Naive B cell (primary cell): Measurements from ENCODE around the gene KLHL1. TPM values are rescaled to one million over a fixed set of nuclear protein-coding genes. Genes with fewer than 3 reads are reported as not detected.

Experiments used
- ATAC-seq, 2 donors: fragments of 150-1000 bp; cut with Tn5 transposase; 2 replicates each; pipeline ENCODE4 v1.10.0; 2021; ENCODE audit warnings: low read depth in 2 of 2, mild to moderate bottlenecking in 2 of 2, moderate library complexity in 2 of 2
- DNase-seq: peaks from one replicate; pipeline ENCODE4 v3.0.0; 2022
- H3K27ac Mint-ChIP-seq, 6 donors: one replicate each; pipeline ENCODE4 v1.8.0; 2020 to 2022; ENCODE audit warnings: mild to moderate bottlenecking in 6 of 6, mixed read lengths in 6 of 6, moderate library complexity in 5 of 6, inconsistent platforms in 2 of 6
- H3K27me3 Mint-ChIP-seq, 3 donors: one replicate each; pipeline ENCODE4 v1.8.0; 2021 to 2022; ENCODE audit warnings: mixed read lengths in 3 of 3, mild to moderate bottlenecking in 1 of 3
- H3K36me3 Mint-ChIP-seq, 2 donors: one replicate each; pipeline ENCODE4 v1.8.0; 2020 to 2022; ENCODE audit warnings: mixed read lengths in 2 of 2, inconsistent platforms in 1 of 2, mild to moderate bottlenecking in 1 of 2
- H3K4me1 Mint-ChIP-seq, 3 donors: one replicate each; pipeline ENCODE4 v1.8.0; 2020 to 2022; ENCODE audit warnings: mixed read lengths in 3 of 3, inconsistent platforms in 1 of 3, mild to moderate bottlenecking in 1 of 3, moderate library complexity in 1 of 3
- H3K4me3 Mint-ChIP-seq, 8 donors: one replicate each; pipeline ENCODE4 v1.8.0; 2020 to 2022; ENCODE audit warnings: mild to moderate bottlenecking in 8 of 8, mixed read lengths in 8 of 8, moderate library complexity in 8 of 8, inconsistent platforms in 2 of 8
- H3K9me3 Mint-ChIP-seq, 7 donors: one replicate each; pipeline ENCODE4 v1.8.0; 2020 to 2022; ENCODE audit warnings: mixed read lengths in 7 of 7, mild to moderate bottlenecking in 5 of 7, inconsistent platforms in 2 of 7, moderate library complexity in 1 of 7
- polyA plus RNA-seq, 6 donors: library from polyadenylated mRNA; unstranded; fragments of 300-500 nt; fragmentation: Illumina TruSeq; gene quantifications; one replicate each; pipeline ENCODE4 v1.2.3, GENCODE V29; 2021; ENCODE audit warnings: low read depth in 6 of 6

KLHL1 gene
- polyA plus RNA-seq, 6 donors from 2014 or later = not detected

GRCh38 chr13:69959046-69959445 lies 149.2 kb downstream of the KLHL1 start:
- no peak overlapping the region for H3K27ac Mint-ChIP-seq
- H3K9me3 Mint-ChIP-seq = peaks cover 0 to 3% (median 0%) of the 10 kb centered on the region in 7 donors
- no peak for ATAC-seq
- H3K4me1 Mint-ChIP-seq = no peaks in the 10 kb centered on the region
- no peak for DNase-seq
- H3K36me3 Mint-ChIP-seq = no peaks in the 10 kb centered on the region
- H3K27me3 Mint-ChIP-seq = no peaks in the 10 kb centered on the region
- H3K4me3 Mint-ChIP-seq = no peak overlapping the region

DNA sequence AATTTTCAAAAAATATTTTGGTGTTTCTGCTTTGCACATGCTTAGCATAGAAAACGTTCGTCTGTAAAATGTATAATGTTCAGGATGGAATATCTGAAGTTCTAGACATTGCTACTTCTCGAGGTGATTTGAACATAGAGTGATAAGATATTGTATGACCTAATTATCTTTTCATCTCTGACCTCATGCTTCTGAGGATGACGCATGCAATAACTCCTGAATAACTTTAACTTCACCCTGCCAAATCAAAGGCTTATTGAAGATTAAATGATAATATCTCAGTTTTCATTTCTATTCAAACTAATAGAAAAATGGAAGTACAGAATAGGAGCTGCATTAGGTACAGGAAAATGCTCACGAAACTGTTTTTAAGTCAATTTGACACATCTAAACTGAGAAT lies 151.4 kb downstream of the KLHL1 start:
- DNase-seq (no peak), ATAC-seq (no peak)
- H3K4me1 Mint-ChIP-seq = no peaks in the 10 kb centered on the region
- H3K9me3 Mint-ChIP-seq = peaks cover 0 to 3% (median 0%) of the 10 kb centered on the region in 7 donors
- no peak overlapping the region for H3K4me3 Mint-ChIP-seq
- no peak overlapping the region for H3K27ac Mint-ChIP-seq
- H3K36me3 Mint-ChIP-seq = no peaks in the 10 kb centered on the region
- no peaks in the 10 kb centered on the region for H3K27me3 Mint-ChIP-seq

DNA sequence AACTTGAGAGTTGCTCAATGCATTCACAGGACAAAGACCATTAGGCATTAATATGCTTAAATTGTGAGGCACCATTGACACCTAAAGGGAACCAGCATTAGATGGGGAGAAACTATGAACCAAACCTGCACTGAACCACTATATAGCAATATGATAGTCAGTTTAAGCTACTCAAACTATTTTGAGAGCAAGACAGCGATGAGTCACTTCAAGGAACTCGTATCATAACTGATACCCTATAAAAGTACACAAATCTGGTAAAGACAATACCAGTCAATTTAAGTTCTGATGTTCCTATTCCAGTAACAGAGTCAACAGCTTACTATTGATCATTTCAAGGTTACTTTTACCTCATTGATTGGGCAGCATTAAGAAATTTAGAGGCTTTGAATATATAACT lies 151.9 kb downstream of the KLHL1 start:
- Mint-ChIP-seq H3K4me1 (no peaks in the 10 kb centered on the region), H3K9me3 (peaks cover 0 to 5% (median 0%) of the 10 kb centered on the region in 7 donors), H3K27ac (no peak overlapping the region), H3K36me3 (no peaks in the 10 kb centered on the region), H3K4me3 (no peak overlapping the region), H3K27me3 (no peaks in the 10 kb centered on the region)
- DNase-seq = no peak
- ATAC-seq = no peak

DNA sequence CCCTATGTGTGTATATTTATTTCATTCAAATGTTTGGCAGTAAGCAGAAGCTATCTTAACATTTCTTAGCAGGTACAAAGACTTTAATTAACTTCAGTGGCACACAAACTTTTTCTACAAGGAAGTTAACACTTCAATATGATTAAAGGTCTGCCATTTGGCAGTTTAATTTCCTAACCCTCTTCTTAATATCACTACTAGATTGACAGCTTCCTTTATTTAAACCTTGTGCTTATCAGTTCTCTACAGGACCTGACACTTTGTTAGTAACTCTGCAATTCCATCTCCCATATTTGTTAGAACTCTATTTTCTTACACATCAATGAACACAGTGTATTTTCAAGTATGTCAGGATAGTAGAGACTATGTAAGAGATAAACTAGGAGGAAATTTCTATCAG lies 153.0 kb downstream of the KLHL1 start:
- ATAC-seq = no peak
- peaks cover 0 to 6% (median 3%) of the 10 kb centered on the region in 7 donors for H3K9me3 Mint-ChIP-seq
- no peaks in the 10 kb centered on the region for H3K36me3 Mint-ChIP-seq
- H3K4me1 Mint-ChIP-seq = no peaks in the 10 kb centered on the region
- no peak overlapping the region for H3K4me3 Mint-ChIP-seq
- DNase-seq = no peak
- H3K27me3 Mint-ChIP-seq = no peaks in the 10 kb centered on the region
- H3K27ac Mint-ChIP-seq = no peak overlapping the region

DNA sequence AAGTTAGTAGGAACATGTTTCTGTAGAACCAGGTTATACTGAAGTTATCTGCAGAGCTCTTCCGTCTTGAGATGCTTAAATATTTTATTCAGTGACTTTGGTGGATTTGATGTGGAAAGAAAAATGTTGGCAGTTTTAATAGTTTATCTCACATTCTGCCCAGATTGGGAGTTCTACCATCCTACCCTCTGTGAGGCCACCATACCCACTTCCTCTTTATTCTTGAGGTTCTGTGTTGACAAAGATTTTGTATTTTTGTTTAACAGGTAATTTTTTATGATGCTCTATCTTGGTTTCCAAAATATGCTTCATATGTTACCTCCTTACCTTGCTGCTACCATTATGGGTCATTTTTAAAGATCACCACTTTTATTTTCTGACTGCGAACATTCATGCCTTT lies 156.8 kb downstream of the KLHL1 start:
- peaks cover 0 to 6% (median 4%) of the 10 kb centered on the region in 7 donors for H3K9me3 Mint-ChIP-seq
- ATAC-seq = no peak

GRCh38 chr13:69950160-69950559 lies 158.1 kb downstream of the KLHL1 start:
- Mint-ChIP-seq H3K4me3 (no peak overlapping the region), H3K27ac (no peak overlapping the region), H3K36me3 (no peaks in the 10 kb centered on the region), H3K27me3 (no peaks in the 10 kb centered on the region), H3K4me1 (no peaks in the 10 kb centered on the region), H3K9me3 (peaks cover 0 to 6% (median 3%) of the 10 kb centered on the region in 7 donors)
- DNase-seq (no peak), ATAC-seq (no peak)

More for the DNA sequence above, 156.8 kb downstream of the KLHL1 start:
- H3K27ac Mint-ChIP-seq = no peak overlapping the region
- H3K27me3 Mint-ChIP-seq = no peaks in the 10 kb centered on the region
- no peaks in the 10 kb centered on the region for H3K4me1 Mint-ChIP-seq
- H3K36me3 Mint-ChIP-seq = no peaks in the 10 kb centered on the region
- no peak overlapping the region for H3K4me3 Mint-ChIP-seq
- no peak for DNase-seq

- peaks cover 0 to 6% (median 3%) of the 10 kb centered on the region in 7 donors for H3K9me3 Mint-ChIP-seq
- DNase-seq = no peak
- no peak for ATAC-seq
- H3K4me3 Mint-ChIP-seq = no peak overlapping the region
- H3K27ac Mint-ChIP-seq = no peak overlapping the region
- H3K4me1 Mint-ChIP-seq = no peaks in the 10 kb centered on the region
- H3K36me3 Mint-ChIP-seq = no peaks in the 10 kb centered on the region
- no peaks in the 10 kb centered on the region for H3K27me3 Mint-ChIP-seq
These were observed 160.2 kb downstream of the KLHL1 start for GRCh38 chr13:69948016-69948415.

- Mint-ChIP-seq H3K27me3 (no peaks in the 10 kb centered on the region), H3K27ac (no peak overlapping the region), H3K4me1 (no peaks in the 10 kb centered on the region), H3K9me3 (peaks cover 0 to 6% (median 3%) of the 10 kb centered on the region in 7 donors), H3K4me3 (no peak overlapping the region), H3K36me3 (no peaks in the 10 kb centered on the region)
- no peak for ATAC-seq
- no peak for DNase-seq
These were observed 160.7 kb downstream of the KLHL1 start for GRCh38 chr13:69947582-69947981.

- Mint-ChIP-seq H3K36me3 (no peaks in the 10 kb centered on the region), H3K4me1 (no peaks in the 10 kb centered on the region), H3K27ac (no peak overlapping the region), H3K9me3 (peaks cover 0 to 5% (median 3%) of the 10 kb centered on the region in 7 donors), H3K27me3 (no peaks in the 10 kb centered on the region), H3K4me3 (no peak overlapping the region)
- DNase-seq = no peak
- ATAC-seq = no peak
These were observed 161.7 kb downstream of the KLHL1 start for GRCh38 chr13:69946511-69946910.

DNA sequence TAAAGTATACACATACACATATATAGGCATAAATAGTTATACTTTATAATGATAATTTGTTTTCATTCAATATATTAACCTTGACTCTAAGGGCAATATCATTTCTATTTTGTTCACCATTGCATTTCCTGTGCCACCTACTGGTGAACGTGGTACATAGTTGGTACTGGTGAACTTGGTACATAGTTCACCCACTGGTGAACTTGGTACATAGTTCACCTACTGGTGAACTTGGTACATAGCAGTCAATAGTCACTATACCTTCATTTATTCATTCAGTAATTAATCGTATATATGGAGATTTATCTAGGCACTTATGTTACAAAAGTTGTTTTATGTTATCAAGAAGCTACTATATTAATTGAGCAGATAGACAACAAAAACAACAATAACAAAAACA lies 173.2 kb downstream of the KLHL1 start:
- DNase-seq (no peak), ATAC-seq (no peak)
- Mint-ChIP-seq H3K36me3 (no peaks in the 10 kb centered on the region), H3K27me3 (no peaks in the 10 kb centered on the region), H3K27ac (no peak overlapping the region), H3K4me1 (no peaks in the 10 kb centered on the region), H3K4me3 (no peak overlapping the region), H3K9me3 (peaks cover 0 to 3% (median 0%) of the 10 kb centered on the region in 7 donors)

DNA sequence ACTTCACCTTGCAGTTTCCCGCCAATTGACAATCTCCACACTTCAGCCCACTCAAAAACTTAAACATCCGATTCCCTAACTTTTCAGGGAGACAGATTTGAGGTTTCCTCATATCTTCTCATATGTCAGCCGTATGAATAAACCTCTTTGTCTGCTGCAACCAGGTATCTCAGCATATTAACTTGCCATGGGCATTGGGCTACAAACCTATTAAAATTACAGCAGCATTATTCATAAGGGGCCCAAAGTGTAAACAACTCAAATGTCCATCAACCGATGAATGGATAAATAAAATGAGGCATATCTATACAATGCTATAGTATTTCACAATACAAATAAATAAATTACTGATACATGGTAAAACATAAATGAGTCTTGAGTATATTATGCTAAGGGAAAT lies 180.0 kb downstream of the KLHL1 start:
- no peak for ATAC-seq

DNA sequence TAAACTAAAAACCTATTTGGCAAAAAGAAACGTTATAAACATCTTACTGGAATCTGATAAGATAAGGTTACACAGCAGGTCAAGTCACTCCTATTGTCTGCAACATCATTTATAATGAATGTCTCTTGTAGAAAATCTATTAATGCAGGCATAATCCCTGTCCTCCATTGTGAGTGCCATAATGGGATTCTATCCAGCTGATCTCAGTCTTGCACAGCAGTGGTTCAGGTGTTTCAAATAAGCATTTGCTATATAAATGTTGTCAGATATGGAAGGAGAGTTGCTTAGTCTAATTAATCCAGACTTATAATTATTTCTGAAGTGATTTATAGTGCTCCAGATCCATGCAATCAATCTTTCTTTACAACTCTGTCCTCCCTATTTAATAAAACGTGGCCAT lies 187.1 kb downstream of the KLHL1 start:
- Mint-ChIP-seq H3K36me3 (peaks cover 0 to 7% of the 10 kb centered on the region in 2 donors), H3K27me3 (no peaks in the 10 kb centered on the region), H3K27ac (no peak overlapping the region), H3K9me3 (peaks cover 0 to 5% (median 2%) of the 10 kb centered on the region in 7 donors), H3K4me3 (no peak overlapping the region), H3K4me1 (no peaks in the 10 kb centered on the region)
- DNase-seq (no peak), ATAC-seq (no peak)

More for the DNA sequence above, 180.0 kb downstream of the KLHL1 start:
- H3K9me3 Mint-ChIP-seq = peaks cover 0 to 4% (median 1%) of the 10 kb centered on the region in 7 donors
- no peak overlapping the region for H3K27ac Mint-ChIP-seq
- H3K4me1 Mint-ChIP-seq = no peaks in the 10 kb centered on the region
- H3K36me3 Mint-ChIP-seq = peaks cover 0 to 7% of the 10 kb centered on the region in 2 donors
- DNase-seq = no peak
- H3K27me3 Mint-ChIP-seq = no peaks in the 10 kb centered on the region
- H3K4me3 Mint-ChIP-seq = no peak overlapping the region

DNA sequence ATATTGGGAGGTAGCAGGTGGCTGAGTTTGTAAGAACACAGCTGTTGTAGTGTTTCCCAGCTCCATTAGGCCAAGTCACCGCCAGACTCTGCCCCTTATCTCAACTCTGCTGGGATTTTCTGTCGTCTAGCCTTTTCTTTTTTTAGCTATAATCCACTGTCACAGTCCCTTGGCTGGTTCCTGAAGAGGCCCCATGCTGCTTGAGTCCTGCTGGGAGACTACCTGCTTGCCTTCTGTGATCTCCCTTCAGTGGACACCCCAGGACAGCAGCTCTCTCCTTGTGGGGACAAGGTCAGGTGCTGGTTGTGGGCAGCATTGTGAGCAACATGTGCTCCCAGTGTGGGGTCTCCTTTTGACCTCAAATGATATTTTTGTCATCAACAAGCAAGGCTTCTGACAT lies 195.6 kb downstream of the KLHL1 start:
- DNase-seq = no peak
- no peak for ATAC-seq

GRCh38 chr13:69910800-69911199 lies 197.5 kb downstream of the KLHL1 start:
- H3K27ac Mint-ChIP-seq = no peak overlapping the region
- H3K4me3 Mint-ChIP-seq = no peak overlapping the region
- no peaks in the 10 kb centered on the region for H3K4me1 Mint-ChIP-seq
- H3K36me3 Mint-ChIP-seq = no peaks in the 10 kb centered on the region
- no peak for DNase-seq
- no peaks in the 10 kb centered on the region for H3K27me3 Mint-ChIP-seq
- peaks cover 0 to 9% (median 2%) of the 10 kb centered on the region in 7 donors for H3K9me3 Mint-ChIP-seq
- ATAC-seq = no peak

More for the DNA sequence above, 195.6 kb downstream of the KLHL1 start:
- H3K27me3 Mint-ChIP-seq = no peaks in the 10 kb centered on the region
- H3K4me1 Mint-ChIP-seq = no peaks in the 10 kb centered on the region
- H3K27ac Mint-ChIP-seq = no peak overlapping the region
- H3K9me3 Mint-ChIP-seq = peaks cover 0 to 9% (median 2%) of the 10 kb centered on the region in 7 donors
- H3K4me3 Mint-ChIP-seq = no peak overlapping the region
- no peaks in the 10 kb centered on the region for H3K36me3 Mint-ChIP-seq

DNA sequence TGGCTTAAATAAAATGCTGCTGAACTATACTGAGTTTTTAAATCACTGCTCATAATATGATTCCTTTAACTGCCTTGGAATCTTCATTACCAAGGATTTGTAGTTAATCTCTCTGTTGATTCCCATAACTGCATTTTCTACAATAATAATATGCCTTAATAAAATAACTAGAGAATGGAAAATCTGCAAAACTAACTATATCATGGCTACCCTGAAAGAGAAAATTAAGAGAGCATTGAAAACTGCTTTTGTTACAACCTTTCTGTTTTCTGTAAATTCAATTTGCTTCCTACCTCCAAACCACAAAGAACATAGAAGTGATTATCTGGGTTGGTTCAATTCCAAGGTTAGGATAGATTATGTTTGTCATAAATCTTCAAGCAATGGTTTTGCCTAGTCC lies 203.5 kb downstream of the KLHL1 start:
- Mint-ChIP-seq H3K4me1 (no peaks in the 10 kb centered on the region), H3K27me3 (no peaks in the 10 kb centered on the region), H3K4me3 (no peak overlapping the region), H3K9me3 (peaks cover 0 to 7% (median 4%) of the 10 kb centered on the region in 7 donors), H3K27ac (no peak overlapping the region), H3K36me3 (no peaks in the 10 kb centered on the region)
- ATAC-seq (no peak), DNase-seq (no peak)
